Neural progenitor cell (in vitro differentiated cells): ENCODE results near the gene GART. TPM values are rescaled to one million over a fixed set of nuclear protein-coding genes. Genes with fewer than 3 reads are reported as not detected.
"Not testable (repeated sequence)": the region's sequence is repeated elsewhere in the genome, so short reads cannot be mapped to it uniquely, and the experiment has no call there.

Experiments
- DNase-seq: peaks from one replicate; pipeline ENCODE4 v3.0.0-alpha.2; 2016; ENCODE audit warnings: low spot score
- H2AFZ ChIP-seq: fragments of 200-600 bp; sonication (generic); replicated peaks from 2 replicates; pipeline ENCODE4 v1.6.1; 2016; ENCODE audit warnings: antibody characterized with exemption
- H3F3A ChIP-seq: fragments of 200-600 bp; sonication (generic); 2 replicates; pipeline ENCODE4 v1.6.1; 2016; ENCODE audit warnings: antibody characterized with exemption, low read depth
- H3K27ac ChIP-seq: fragments of 200-600 bp; sonication (generic); 2 replicates; pipeline ENCODE4 v1.5.1; 2016; ENCODE audit warnings: mild to moderate bottlenecking
- H3K27me3 ChIP-seq: fragments of 200-600 bp; sonication (generic); 2 replicates; pipeline ENCODE4 v1.6.1; 2016; ENCODE audit warnings: mild to moderate bottlenecking, moderate library complexity
- H3K36me3 ChIP-seq: fragments of 200-600 bp; sonication (generic); 2 replicates; pipeline ENCODE4 v1.5.1; 2016
- H3K4me1 ChIP-seq: fragments of 200-600 bp; sonication (generic); 2 replicates; pipeline ENCODE4 v1.6.1; 2016; ENCODE audit warnings: mixed run types
- H3K4me2 ChIP-seq: fragments of 200-600 bp; sonication (generic); 2 replicates; pipeline ENCODE4 v1.6.1; 2016
- H3K4me3 ChIP-seq: fragments of 200-600 bp; sonication (generic); 2 replicates; pipeline ENCODE4 v1.5.1; 2016
- H3K79me2 ChIP-seq: fragments of 200-600 bp; sonication (generic); 2 replicates; pipeline ENCODE4 v1.6.1; 2016; ENCODE audit warnings: low read depth
- H3K9ac ChIP-seq: fragments of 200-600 bp; sonication (generic); 2 replicates; pipeline ENCODE4 v1.6.1; 2016
- H3K9me3 ChIP-seq: fragments of 200-600 bp; sonication (generic); 2 replicates; pipeline ENCODE4 v1.5.1; 2016; ENCODE audit warnings: low read depth
- H4K20me1 ChIP-seq: fragments of 200-600 bp; sonication (generic); 2 replicates; pipeline ENCODE4 v1.6.1; 2016; ENCODE audit warnings: low read depth
- H3K27ac Mint-ChIP-seq: 3 replicates; pipeline ENCODE4 v1.8.0; 2021; ENCODE audit warnings: mixed read lengths
- H3K27me3 Mint-ChIP-seq: 2 replicates; pipeline ENCODE4 v1.8.0; 2022; ENCODE audit warnings: low read depth, mild to moderate bottlenecking, inconsistent platforms, moderate library complexity, mixed read lengths; ENCODE audit not compliant: insufficient read depth
- H3K36me3 Mint-ChIP-seq: 3 replicates; pipeline ENCODE4 v1.8.0; 2021; ENCODE audit warnings: mixed read lengths
- H3K4me1 Mint-ChIP-seq: 3 replicates; pipeline ENCODE4 v1.8.0; 2021; ENCODE audit warnings: mixed read lengths
- H3K4me3 Mint-ChIP-seq: 3 replicates; pipeline ENCODE4 v1.8.0; 2021; ENCODE audit warnings: mild to moderate bottlenecking, moderate library complexity, mixed read lengths
- H3K9me3 Mint-ChIP-seq: 3 replicates; pipeline ENCODE4 v1.8.0; 2020; ENCODE audit warnings: mixed read lengths
- CTCF ChIP-seq: fragments of 200-600 bp; sonication (generic); IDR thresholded peaks from 2 replicates; pipeline ENCODE4 v1.5.1; 2017; ENCODE audit warnings: antibody characterized with exemption, mild to moderate bottlenecking
- EZH2 ChIP-seq: fragments of 200-600 bp; sonication (generic); IDR thresholded peaks from 2 replicates; pipeline ENCODE4 v1.6.1; 2017; ENCODE audit warnings: antibody characterized with exemption, mild to moderate bottlenecking, moderate library complexity
- EZH2phosphoT487 ChIP-seq: fragments of 200-600 bp; sonication (generic); IDR thresholded peaks from 2 replicates; pipeline ENCODE4 v1.6.1; 2017; ENCODE audit warnings: antibody characterized with exemption
- total RNA-seq: library from RNA; depleted of rRNA; stranded (reverse); fragments of >200 nt; gene quantifications from 2 replicates; pipeline ENCODE4 v1.2.3, GENCODE V29; 2015; ENCODE audit warnings: low replicate concordance

Gene GART
- total RNA-seq, 1 donor from 2014 or later: 129 TPM

GRCh38 chr21:33510826-33511225 lies 31.1 kb downstream of the GART start:
- H3K4me2 ChIP-seq: no peak overlapping the region
- peaks cover 15% of the 10 kb centered on the region for H3K36me3 ChIP-seq
- no peak overlapping the region for H3K9ac ChIP-seq
- Mint-ChIP-seq H3K4me1 (no peaks in the 10 kb centered on the region), H3K27ac (no peak overlapping the region), H3K27me3 (no peaks in the 10 kb centered on the region), H3K9me3 (no peaks in the 10 kb centered on the region), H3K36me3 (peaks cover 37% of the 10 kb centered on the region), H3K4me3 (no peak overlapping the region)
- H3K4me1 ChIP-seq: no peaks in the 10 kb centered on the region
- no peak overlapping the region for H2AFZ ChIP-seq
- DNase-seq: no peak
- no peak overlapping the region for H3K27ac ChIP-seq
- H3K27me3 ChIP-seq: no peaks in the 10 kb centered on the region
- no peaks in the 10 kb centered on the region for H4K20me1 ChIP-seq
- H3K4me3 ChIP-seq: no peak overlapping the region
- peaks cover 4% of the 10 kb centered on the region for H3F3A ChIP-seq
- H3K79me2 ChIP-seq: no peaks in the 10 kb centered on the region
- TF ChIP-seq EZH2phosphoT487 (no peak), CTCF (no peak), EZH2 (no peak)
- no peaks in the 10 kb centered on the region for H3K9me3 ChIP-seq

GRCh38 chr21:33507003-33507402 lies 34.9 kb downstream of the GART start:
- H3K9me3 Mint-ChIP-seq, DNase-seq: not testable (repeated sequence)
- peaks cover 38% of the 10 kb centered on the region for H3K36me3 Mint-ChIP-seq

GRCh38 chr21:33505833-33506232 lies 36.1 kb downstream of the GART start:
- Histone ChIP-seq H3K9me3 (no peaks in the 10 kb centered on the region), H2AFZ (no peak overlapping the region), H3K79me2 (no peaks in the 10 kb centered on the region), H3K4me1 (no peaks in the 10 kb centered on the region), H3K36me3 (peaks cover 15% of the 10 kb centered on the region), H3K4me3 (no peak overlapping the region), H3K27ac (no peak overlapping the region), H3F3A (peaks cover 4% of the 10 kb centered on the region), H3K27me3 (no peaks in the 10 kb centered on the region), H3K4me2 (no peak overlapping the region), H3K9ac (no peak overlapping the region), H4K20me1 (no peaks in the 10 kb centered on the region)
- Mint-ChIP-seq H3K36me3 (peaks cover 29% of the 10 kb centered on the region), H3K27me3 (no peaks in the 10 kb centered on the region), H3K4me1 (no peaks in the 10 kb centered on the region), H3K27ac (no peak overlapping the region), H3K9me3 (no peaks in the 10 kb centered on the region), H3K4me3 (no peak overlapping the region)
- TF ChIP-seq EZH2 (no peak), EZH2phosphoT487 (no peak), CTCF (no peak)
- DNase-seq: no peak

More at GRCh38 chr21:33507003-33507402, 34.9 kb downstream of the GART start:
- not testable (repeated sequence) for H3K4me2 ChIP-seq, H3F3A ChIP-seq, H3K27me3 Mint-ChIP-seq, H2AFZ ChIP-seq, H4K20me1 ChIP-seq, H3K27me3 ChIP-seq, H3K4me3 ChIP-seq, H3K4me1 Mint-ChIP-seq, H3K9me3 ChIP-seq, H3K27ac Mint-ChIP-seq, H3K4me1 ChIP-seq, H3K79me2 ChIP-seq, H3K27ac ChIP-seq, H3K9ac ChIP-seq, H3K4me3 Mint-ChIP-seq
- peaks cover 18% of the 10 kb centered on the region for H3K36me3 ChIP-seq

DNA sequence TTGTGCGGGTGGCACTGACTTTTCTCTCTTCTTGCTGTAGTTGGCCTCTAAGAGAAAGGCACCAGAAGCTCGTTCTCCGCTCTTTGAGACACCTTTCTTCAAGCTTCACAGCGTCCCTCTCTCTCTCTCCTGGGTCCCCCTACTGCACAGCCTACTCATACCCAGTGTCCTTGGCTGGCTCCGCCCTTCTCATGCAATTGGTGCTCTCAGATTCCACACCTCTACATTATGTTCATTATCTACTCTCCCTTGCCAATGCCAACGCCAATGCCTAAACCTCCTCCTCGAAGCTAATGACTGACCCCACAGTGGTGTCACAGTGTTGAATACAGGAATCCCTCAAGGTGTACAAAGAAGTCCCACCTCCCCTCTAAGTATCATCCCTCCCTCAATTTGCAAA lies 45.6 kb downstream of the GART start:
- H3K9me3 Mint-ChIP-seq: no peaks in the 10 kb centered on the region
- no peaks in the 10 kb centered on the region for H3K9me3 ChIP-seq
- no peaks in the 10 kb centered on the region for H4K20me1 ChIP-seq
- no peaks in the 10 kb centered on the region for H3K79me2 ChIP-seq
- no peak overlapping the region for H3K4me2 ChIP-seq
- TF ChIP-seq CTCF (no peak), EZH2 (no peak), EZH2phosphoT487 (no peak)
- H3K27ac ChIP-seq: no peak overlapping the region
- peaks cover 9% of the 10 kb centered on the region for H3K27me3 Mint-ChIP-seq
- peak overlapping the region; percentile 16 for H3K4me3 Mint-ChIP-seq
- H2AFZ ChIP-seq: peak overlapping the region; percentile 50
- no peaks in the 10 kb centered on the region for H3K27me3 ChIP-seq
- no peaks in the 10 kb centered on the region for H3K36me3 Mint-ChIP-seq
- H3K4me1 Mint-ChIP-seq: peaks cover 6% of the 10 kb centered on the region
- no peak overlapping the region for H3K4me3 ChIP-seq
- H3F3A ChIP-seq: no peaks in the 10 kb centered on the region
- DNase-seq: no peak
- H3K9ac ChIP-seq: no peak overlapping the region
- no peaks in the 10 kb centered on the region for H3K4me1 ChIP-seq
- H3K27ac Mint-ChIP-seq: no peak overlapping the region
- H3K36me3 ChIP-seq: no peaks in the 10 kb centered on the region
